Left lung (tissue), 10 donors: ENCODE results near the gene ZNF512B. TPM values are rescaled to one million over a fixed set of nuclear protein-coding genes. Genes with fewer than 3 reads are reported as not detected.
"Not testable (repeated sequence)": the region's sequence is repeated elsewhere in the genome, so short reads cannot be mapped to it uniquely, and the experiment has no call there.

Experiments used
- ATAC-seq: fragments of 200-7000 bp; cut with Tn5 transposase; one replicate; pipeline ENCODE4 v1.9.1; 2020; ENCODE audit warnings: moderate library complexity
- DNase-seq, 4 donors: peaks; one replicate each; pipeline ENCODE4 v3.0.0-alpha.2; 2013 to 2020
- H3K27ac ChIP-seq, 2 donors: fragments of 200-600 bp; sonication (generic) in 1 of 2; one replicate each; pipeline versions ENCODE4 v1.5.0 to v1.8.0; 2020 to 2021
- H3K27me3 ChIP-seq, 2 donors: fragments of 200-600 bp; sonication (generic) in 1 of 2; one replicate each; pipeline versions ENCODE4 v1.5.0 to v1.8.0; 2020 to 2021
- H3K36me3 ChIP-seq, 2 donors: fragments of 200-600 bp; sonication (generic) in 1 of 2; one replicate each; pipeline versions ENCODE4 v1.5.0 to v1.8.0; 2020 to 2021
- H3K4me1 ChIP-seq, 2 donors: fragments of 200-600 bp; one replicate each; pipeline ENCODE4 v1.8.0; 2021
- H3K4me3 ChIP-seq, 2 donors: fragments of 200-600 bp; sonication (generic) in 1 of 2; one replicate each; pipeline versions ENCODE4 v1.5.0 to v1.8.0; 2020 to 2021; ENCODE audit warnings: mild to moderate bottlenecking in 1 of 2
- H3K9me3 ChIP-seq, 2 donors: fragments of 200-600 bp; sonication (generic) in 1 of 2; one replicate each; pipeline versions ENCODE4 v1.5.0 to v1.8.0; 2020 to 2021
- CTCF ChIP-seq, 2 donors: fragments of 200-600 bp; sonication (generic) in 1 of 2; IDR thresholded peaks; one replicate each; pipeline versions ENCODE4 v1.5.0 to v1.8.0; 2021; ENCODE audit warnings: antibody characterized with exemption in 2 of 2
- intact Hi-C, 2 donors: fragments of 100-400 bp; cut with DNase I; formaldehyde crosslinking; loops; one replicate each; pipeline versions ENCODE4 v1.11.2 to v1.14.2; 2022
- polyA plus RNA-seq, 6 donors: library from polyadenylated mRNA; unstranded; fragments of 120-200 nt; gene quantifications; one replicate each; pipeline ENCODE4 v1.2.1, GENCODE V29; 2013; ENCODE audit not compliant: insufficient read length in 6 of 6
- total RNA-seq, 2 donors: library from RNA; stranded (reverse); fragmentation: NEBNext Ultra II Directional; extraction: Animal tissue kit (Norgen Biotek cat#: 25700); gene quantifications; one replicate each; pipeline ENCODE4 v1.2.1, GENCODE V29; 2021
- donor health status: DM: no; HTN: yes; CAD: no.
- donor health status: DM: no; HTN: no; CAD: no.

The ZNF512B gene
- total and polyA plus RNA-seq, 8 donors: 16.4 to 38.3 (median 26.6) TPM

GRCh38 chr20:63977739-63978276 lies 8.1 kb upstream of the ZNF512B start:
- intact Hi-C loops: no loop called here

GRCh38 chr20:63976980-63977738 lies 7.4 kb upstream of the ZNF512B start:
- no peak for TF ChIP-seq CTCF (IDR thresholded peaks at IDR 0.05)
- peaks cover 25 to 44% of the 10 kb centered on the region in 2 donors for H3K4me1 ChIP-seq
- ATAC-seq (no peak), DNase-seq (peak in 1 of 4 donors; percentile 70)
- no peaks in the 10 kb centered on the region for H3K9me3 ChIP-seq
- no peak overlapping the region for H3K27ac ChIP-seq
- H3K4me3 ChIP-seq: no peak overlapping the region
- intact Hi-C loops: no loop called here
- no peaks in the 10 kb centered on the region for H3K27me3 ChIP-seq
- peaks cover 0 to 4% of the 10 kb centered on the region in 2 donors for H3K36me3 ChIP-seq

More at GRCh38 chr20:63977739-63978276, 8.1 kb upstream of the ZNF512B start:
- ATAC-seq (no peak), DNase-seq (peak in 2 of 4 donors; percentile 38 to 69)
- peaks cover 28 to 45% of the 10 kb centered on the region in 2 donors for H3K4me1 ChIP-seq
- H3K4me3 ChIP-seq: peak overlapping the region in 1 of 2 donors; percentile 97
- H3K27me3 ChIP-seq: no peaks in the 10 kb centered on the region
- no peaks in the 10 kb centered on the region for H3K9me3 ChIP-seq
- peaks cover 0 to 5% of the 10 kb centered on the region in 2 donors for H3K36me3 ChIP-seq
- no peak for TF ChIP-seq CTCF (IDR thresholded peaks at IDR 0.05)
- no peak overlapping the region for H3K27ac ChIP-seq

GRCh38 chr20:63976511-63976910 lies 6.8 kb upstream of the ZNF512B start:
- H3K27me3 ChIP-seq, H3K36me3 ChIP-seq, H3K4me3 ChIP-seq, intact Hi-C loops, H3K27ac ChIP-seq, H3K9me3 ChIP-seq, ATAC-seq: not testable (repeated sequence)
- peaks cover 18 to 40% of the 10 kb centered on the region in 2 donors for H3K4me1 ChIP-seq
- peak in 1 of 4 donors; percentile 4 for DNase-seq

- Histone ChIP-seq H3K27ac (no peak overlapping the region), H3K4me3 (no peak overlapping the region), H3K36me3 (peaks cover 0 to 4% of the 10 kb centered on the region in 2 donors), H3K27me3 (peaks cover 0 to 6% of the 10 kb centered on the region in 2 donors), H3K4me1 (peaks cover 12 to 31% of the 10 kb centered on the region in 2 donors), H3K9me3 (no peaks in the 10 kb centered on the region)
- intact Hi-C loops: no loop called here
- DNase-seq (peak in 1 of 4 donors; percentile 51), ATAC-seq (no peak)
- TF ChIP-seq CTCF (IDR thresholded peaks at IDR 0.05): no peak
Measured at GRCh38 chr20:63974402-63975200, 4.9 kb upstream of the ZNF512B start.

- intact Hi-C loops: no loop called here
- H3K27ac ChIP-seq: peak overlapping the region; percentile 10 to 51
Measured at GRCh38 chr20:63973636-63974401, 4.1 kb upstream of the ZNF512B start.

More at GRCh38 chr20:63973636-63974401, 4.1 kb upstream of the ZNF512B start:
- no peaks in the 10 kb centered on the region for H3K9me3 ChIP-seq
- H3K36me3 ChIP-seq: peaks cover 0 to 4% of the 10 kb centered on the region in 2 donors
- peak; percentile 93 for ATAC-seq
- peak overlapping the region; percentile 16 to 26 for H3K4me3 ChIP-seq
- H3K27me3 ChIP-seq: peaks cover 0 to 6% of the 10 kb centered on the region in 2 donors
- H3K4me1 ChIP-seq: peaks cover 15 to 35% of the 10 kb centered on the region in 2 donors
- peak; percentile 86 to 98 (median 92) for DNase-seq
- TF ChIP-seq CTCF (IDR thresholded peaks at IDR 0.05): peak; percentile 98 to 99
